CD4-positive, alpha-beta memory T cell (primary cell): Measurements from ENCODE around the gene ZMYND8. TPM values are rescaled to one million over a fixed set of nuclear protein-coding genes. Genes with fewer than 3 reads are reported as not detected.
A peak's percentile ranks its signal among the peaks of the same experiment; 100 is the strongest.

ENCODE experiments used
- CTCF ChIA-PET: fragments of 350-600 bp; sonication (Branson Sonifier 250); formaldehyde crosslinking; loops from one replicate; lab custom pipeline; 2021; ENCODE audit warnings: inconsistent platforms; ENCODE audit not compliant: partially characterized antibody; lab: Charles Lee
- POLR2A ChIA-PET: fragments of 350-600 bp; sonication (Branson Sonifier 250); formaldehyde crosslinking; loops from one replicate; lab custom pipeline; 2021; ENCODE audit not compliant: partially characterized antibody; lab: Charles Lee
- DNase-seq, 5 donors: peaks; one replicate each; pipeline versions ENCODE4 v3.0.0 to v3.0.0-alpha.2; 2020 to 2022; ENCODE audit warnings: mixed read lengths in 1 of 5
- H3K27ac ChIP-seq: one replicate; pipeline ENCODE4 v1.7.0; 2013; ENCODE audit warnings: low read depth, low read length
- H3K27me3 ChIP-seq: 2 replicates; pipeline ENCODE4 v1.7.0; 2013; ENCODE audit warnings: mild to moderate bottlenecking, low read length, moderate library complexity; ENCODE audit not compliant: insufficient read depth
- H3K36me3 ChIP-seq: 2 replicates; pipeline ENCODE4 v1.7.0; 2013; ENCODE audit warnings: mild to moderate bottlenecking, low read length, moderate library complexity; ENCODE audit not compliant: insufficient read depth
- H3K4me1 ChIP-seq: 2 replicates; pipeline ENCODE4 v1.7.0; 2013; ENCODE audit warnings: mild to moderate bottlenecking, low read length, moderate library complexity; ENCODE audit not compliant: insufficient read depth
- H3K4me3 ChIP-seq, 2 donors: one replicate each; pipeline ENCODE4 v1.7.0; 2013; ENCODE audit warnings: low read length in 2 of 2, mild to moderate bottlenecking in 1 of 2
- H3K9me3 ChIP-seq, 2 donors: one replicate each; pipeline ENCODE4 v1.7.0; 2013; ENCODE audit warnings: low read length in 2 of 2, control low read depth in 1 of 2; ENCODE audit not compliant: control insufficient read depth in 1 of 2
- H3K27ac Mint-ChIP-seq, 7 donors: one replicate each; pipeline ENCODE4 v1.8.0; 2020 to 2021; ENCODE audit warnings: mixed read lengths in 7 of 7, mild to moderate bottlenecking in 6 of 7, inconsistent platforms in 3 of 7, moderate library complexity in 3 of 7
- H3K27me3 Mint-ChIP-seq, 2 donors: one replicate each; pipeline ENCODE4 v1.8.0; 2020 to 2021; ENCODE audit warnings: mixed read lengths in 2 of 2
- H3K36me3 Mint-ChIP-seq, 2 donors: one replicate each; pipeline ENCODE4 v1.8.0; 2020 to 2021; ENCODE audit warnings: mixed read lengths in 2 of 2, inconsistent platforms in 1 of 2, mild to moderate bottlenecking in 1 of 2
- H3K4me1 Mint-ChIP-seq, 4 donors: one replicate each; pipeline ENCODE4 v1.8.0; 2020 to 2021; ENCODE audit warnings: mixed read lengths in 4 of 4, mild to moderate bottlenecking in 1 of 4
- H3K4me3 Mint-ChIP-seq, 8 donors: one replicate each; pipeline ENCODE4 v1.8.0; 2020 to 2021; ENCODE audit warnings: mixed read lengths in 8 of 8, mild to moderate bottlenecking in 7 of 8, moderate library complexity in 6 of 8, inconsistent platforms in 3 of 8
- H3K9me3 Mint-ChIP-seq, 8 donors: one replicate each; pipeline ENCODE4 v1.8.0; 2020 to 2021; ENCODE audit warnings: mixed read lengths in 8 of 8, mild to moderate bottlenecking in 5 of 8, inconsistent platforms in 3 of 8, moderate library complexity in 1 of 8
- intact Hi-C: fragments of 100-400 bp; cut with micrococcal nuclease; formaldehyde crosslinking; loops from one replicate; pipeline ENCODE4 v1.15.1; 2023
- polyA plus RNA-seq, 2 donors: library from polyadenylated mRNA; unstranded; fragments of 300-500 nt; fragmentation: Illumina TruSeq; gene quantifications; one replicate each; pipeline ENCODE4 v1.2.3, GENCODE V29; 2021
- total RNA-seq, 2 experiments: library from RNA; stranded (reverse); gene quantifications; one replicate each; pipeline ENCODE4 v1.2.3, GENCODE V29; 2021

The ZMYND8 gene
- total and polyA plus RNA-seq, 4 experiments from 2014 or later = 3.5 to 48.5 (median 33.9) TPM

- CTCF ChIA-PET = interaction anchor here (0.8 to 8.5 kb wide), 14 partner anchors 9 to 424 kb away, joined by 3 to 646 read pairs (median 13); partner anchors contain the start of gene ZMYND8
- Mint-ChIP-seq H3K27ac (peak overlapping the region in 6 of 7 donors; percentile 32 to 82 (median 46)), H3K27me3 (no peaks in the 10 kb centered on the region), H3K9me3 (no peaks in the 10 kb centered on the region), H3K4me1 (peaks cover 7 to 18% (median 13%) of the 10 kb centered on the region in 4 donors), H3K36me3 (peaks cover 10 to 70% of the 10 kb centered on the region in 2 donors), H3K4me3 (no peak overlapping the region)
- H3K4me1 ChIP-seq = no peaks in the 10 kb centered on the region
- H3K9me3 ChIP-seq = no peaks in the 10 kb centered on the region
- POLR2A ChIA-PET = interaction anchor here (0.8 to 4.1 kb wide), 3 partner anchors 10 to 109 kb away, joined by 3 to 47 read pairs (median 6); partner anchors contain the start of gene ZMYND8
- no peaks in the 10 kb centered on the region for H3K27me3 ChIP-seq
- DNase-seq = no peak
- H3K4me3 ChIP-seq = no peak overlapping the region
- H3K36me3 ChIP-seq = peaks cover 37% of the 10 kb centered on the region
- H3K27ac ChIP-seq = no peak overlapping the region
- intact Hi-C loops = loop anchor here (5.0 kb wide), 1 partner anchor 228 kb away; the partner anchor contains the start of gene NCOA3
Observed at GRCh38 chr20:47274401-47275108, 81.9 kb downstream of the ZMYND8 start.

- H3K27me3 ChIP-seq = no peaks in the 10 kb centered on the region
- H3K4me1 ChIP-seq = no peaks in the 10 kb centered on the region
- H3K36me3 ChIP-seq = peaks cover 31% of the 10 kb centered on the region
- H3K36me3 Mint-ChIP-seq = peaks cover 10 to 70% of the 10 kb centered on the region in 2 donors
- H3K4me3 ChIP-seq = no peak overlapping the region
- no peaks in the 10 kb centered on the region for H3K27me3 Mint-ChIP-seq
- DNase-seq = no peak
- H3K27ac ChIP-seq = no peak overlapping the region
- POLR2A ChIA-PET = interaction anchor here (0.7 to 4.1 kb wide), 6 partner anchors 10 to 110 kb away, joined by 3 to 47 read pairs (median 4); partner anchors contain the start of gene ZMYND8
- no peak overlapping the region for H3K4me3 Mint-ChIP-seq
- H3K4me1 Mint-ChIP-seq = peaks cover 7 to 18% (median 13%) of the 10 kb centered on the region in 4 donors
- CTCF ChIA-PET = interaction anchor here (0.6 to 8.5 kb wide), 39 partner anchors 9 to 425 kb away, joined by 3 to 646 read pairs (median 5); partner anchors contain the start of gene ZMYND8
- intact Hi-C loops = loop anchor here (1.0 to 5.0 kb wide), 3 partner anchors 111 to 348 kb away; partner anchors contain the start of gene NCOA3
- H3K27ac Mint-ChIP-seq = peak overlapping the region in 3 of 7 donors; percentile 13 to 55 (median 45)
- no peaks in the 10 kb centered on the region for H3K9me3 Mint-ChIP-seq
- H3K9me3 ChIP-seq = no peaks in the 10 kb centered on the region
Observed at GRCh38 chr20:47273591-47274235, 82.8 kb downstream of the ZMYND8 start.

GRCh38 chr20:47272893-47273590 lies 83.5 kb downstream of the ZMYND8 start:
- Mint-ChIP-seq H3K36me3 (peaks cover 5 to 64% of the 10 kb centered on the region in 2 donors), H3K9me3 (no peaks in the 10 kb centered on the region), H3K4me3 (no peak overlapping the region), H3K27me3 (no peaks in the 10 kb centered on the region), H3K4me1 (peaks cover 7 to 18% (median 13%) of the 10 kb centered on the region in 4 donors), H3K27ac (peak overlapping the region in 2 of 7 donors; percentile 33 to 51)
- H3K27me3 ChIP-seq = no peaks in the 10 kb centered on the region
- intact Hi-C loops = loop anchor here (1.0 to 5.0 kb wide), 4 partner anchors 77 to 348 kb away; partner anchors contain the start of gene NCOA3
- peak; percentile 58 to 70 (median 63) for DNase-seq
- H3K9me3 ChIP-seq = no peaks in the 10 kb centered on the region
- ChIA-PET CTCF (interaction anchor here (0.6 to 8.5 kb wide), 45 partner anchors 9 to 518 kb away, joined by 3 to 646 read pairs (median 4); partner anchors contain the start of gene ZMYND8), POLR2A (interaction anchor here (0.7 to 4.1 kb wide), 5 partner anchors 83 to 111 kb away, joined by 3 to 47 read pairs (median 4); partner anchors contain the start of gene ZMYND8)
- H3K4me1 ChIP-seq = no peaks in the 10 kb centered on the region
- no peak overlapping the region for H3K27ac ChIP-seq
- H3K36me3 ChIP-seq = peaks cover 25% of the 10 kb centered on the region
- no peak overlapping the region for H3K4me3 ChIP-seq

GRCh38 chr20:47271046-47271615 lies 85.4 kb downstream of the ZMYND8 start:
- peaks cover 14 to 20% (median 19%) of the 10 kb centered on the region in 4 donors for H3K4me1 Mint-ChIP-seq
- H3K36me3 Mint-ChIP-seq = peaks cover 20 to 62% of the 10 kb centered on the region in 2 donors
- H3K27me3 Mint-ChIP-seq = no peaks in the 10 kb centered on the region
- Histone ChIP-seq H3K36me3 (peaks cover 27% of the 10 kb centered on the region), H3K4me3 (no peak overlapping the region), H3K4me1 (no peaks in the 10 kb centered on the region), H3K9me3 (no peaks in the 10 kb centered on the region), H3K27me3 (no peaks in the 10 kb centered on the region), H3K27ac (no peak overlapping the region)
- CTCF ChIA-PET = interaction anchor here (0.6 to 8.5 kb wide), 13 partner anchors 8 to 353 kb away, joined by 3 to 646 read pairs (median 5); no protein-coding TSS in a partner anchor
- no peak overlapping the region for H3K27ac Mint-ChIP-seq
- no peaks in the 10 kb centered on the region for H3K9me3 Mint-ChIP-seq
- no peak overlapping the region for H3K4me3 Mint-ChIP-seq
- POLR2A ChIA-PET = interaction anchor here (0.7 to 4.1 kb wide), 2 partner anchors 113 to 366 kb away, joined by 3 to 47 read pairs; no protein-coding TSS in a partner anchor
- DNase-seq = no peak
- intact Hi-C loops = loop anchor here (5.0 kb wide), 1 partner anchor 231 kb away; the partner anchor contains the start of gene NCOA3

- Histone ChIP-seq H3K27ac (no peak overlapping the region), H3K4me3 (no peak overlapping the region), H3K4me1 (no peaks in the 10 kb centered on the region), H3K27me3 (no peaks in the 10 kb centered on the region), H3K9me3 (no peaks in the 10 kb centered on the region), H3K36me3 (peaks cover 21% of the 10 kb centered on the region)
- Mint-ChIP-seq H3K4me3 (peak overlapping the region in 1 of 8 donors; percentile 36), H3K27ac (peak overlapping the region in 1 of 7 donors; percentile 46), H3K4me1 (peaks cover 10 to 16% (median 14%) of the 10 kb centered on the region in 4 donors), H3K36me3 (peaks cover 20 to 49% of the 10 kb centered on the region in 2 donors), H3K9me3 (no peaks in the 10 kb centered on the region), H3K27me3 (no peaks in the 10 kb centered on the region)
- ChIA-PET POLR2A (no interaction called here), CTCF (interaction anchor here (0.7 to 8.5 kb wide), 5 partner anchors 10 to 354 kb away, joined by 3 to 646 read pairs (median 26); no protein-coding TSS in a partner anchor)
- intact Hi-C loops = loop anchor here (5.0 kb wide), 1 partner anchor 233 kb away; the partner anchor contains the start of gene NCOA3
- no peak for DNase-seq
Observed at GRCh38 chr20:47269309-47270165, 87.0 kb downstream of the ZMYND8 start.
